IPS DF 6.9 (cell line): Measurements from ENCODE around the gene MYCN.
"Not testable (repeated sequence)": the region's sequence is repeated elsewhere in the genome, so short reads cannot be mapped to it uniquely, and the experiment has no call there.

Source experiments
- DNase-seq: peaks from one replicate; pipeline ENCODE4 v3.0.0-alpha.2; 2013; ENCODE audit warnings: low read depth, low spot score
- H3K27ac ChIP-seq: one replicate; pipeline ENCODE4 v1.5.1; 2013; ENCODE audit warnings: low read length, control low read depth
- H3K27me3 ChIP-seq: 2 replicates; pipeline ENCODE4 v1.6.1; 2013; ENCODE audit warnings: mild to moderate bottlenecking, low read length; ENCODE audit not compliant: control insufficient read depth, insufficient read depth
- H3K36me3 ChIP-seq: 2 replicates; pipeline ENCODE4 v1.6.1; 2013; ENCODE audit warnings: low read length; ENCODE audit not compliant: control insufficient read depth, insufficient read depth
- H3K4me1 ChIP-seq: 2 replicates; pipeline ENCODE4 v1.6.1; 2013; ENCODE audit warnings: low read length; ENCODE audit not compliant: control insufficient read depth, insufficient read depth
- H3K4me3 ChIP-seq: 2 replicates; pipeline ENCODE4 v1.5.1; 2013; ENCODE audit warnings: mild to moderate bottlenecking, low read length
- H3K9me3 ChIP-seq: 2 replicates; pipeline ENCODE4 v1.6.1; 2013; ENCODE audit warnings: low read length, inconsistent platforms; ENCODE audit not compliant: control insufficient read depth, insufficient read depth
- WGBS: extraction: QIAGEN DNeasy Blood & Tissue Kit; methylation state at CpG from one replicate; pipeline ENCODE4 v1.1.7; 2013; ENCODE audit warnings: mixed read lengths, missing lambda C conversion rate; ENCODE audit not compliant: insufficient read length, insufficient coverage; 5-methylcytosine and 5-hydroxymethylcytosine counted together

The MYCN gene

GRCh38 chr2:15945909-15946705, 5.8 kb downstream of the MYCN start:
- no CpG with 5 or more reads among the region's 17 CpGs for WGBS
- Histone ChIP-seq H3K4me1 (peaks cover 2% of the 10 kb centered on the region), H3K36me3 (peaks cover 13% of the 10 kb centered on the region), H3K9me3 (no peaks in the 10 kb centered on the region), H3K27me3 (no peaks in the 10 kb centered on the region), H3K4me3 (no peak overlapping the region), H3K27ac (no peak overlapping the region)
- no peak for DNase-seq

- no peak overlapping the region for H3K4me3 ChIP-seq
- no peak for DNase-seq
- H3K27ac ChIP-seq, result no peak overlapping the region
- no peaks in the 10 kb centered on the region for H3K27me3 ChIP-seq
- no CpG with 5 or more reads among the region's 3 CpGs for WGBS
- H3K9me3 ChIP-seq, result no peaks in the 10 kb centered on the region
- H3K4me1 ChIP-seq, result peaks cover 2% of the 10 kb centered on the region
- H3K36me3 ChIP-seq, result peaks cover 13% of the 10 kb centered on the region
These were observed 6.6 kb downstream of the MYCN start for GRCh38 chr2:15946983-15947382.

GRCh38 chr2:15947431-15947830, 7.1 kb downstream of the MYCN start:
- DNase-seq, result no peak
- no peak overlapping the region for H3K4me3 ChIP-seq
- H3K27ac ChIP-seq, result no peak overlapping the region
- WGBS, result no CpG with 5 or more reads among the region's 2 CpGs
- peaks cover 2% of the 10 kb centered on the region for H3K4me1 ChIP-seq
- no peaks in the 10 kb centered on the region for H3K27me3 ChIP-seq
- H3K36me3 ChIP-seq, result peaks cover 13% of the 10 kb centered on the region
- no peaks in the 10 kb centered on the region for H3K9me3 ChIP-seq

GRCh38 chr2:15948704-15948957, 8.3 kb downstream of the MYCN start:
- H3K36me3 ChIP-seq, result peaks cover 13% of the 10 kb centered on the region
- H3K9me3 ChIP-seq, result no peaks in the 10 kb centered on the region
- H3K4me3 ChIP-seq, result no peak overlapping the region
- H3K27ac ChIP-seq, result no peak overlapping the region
- peaks cover 2% of the 10 kb centered on the region for H3K4me1 ChIP-seq
- WGBS, result no CpG with 5 or more reads among the region's 3 CpGs
- no peaks in the 10 kb centered on the region for H3K27me3 ChIP-seq
- DNase-seq, result no peak

- no peak for DNase-seq
- WGBS, result no CpG with 5 or more reads among the region's 6 CpGs
- Histone ChIP-seq H3K4me1 (peaks cover 2% of the 10 kb centered on the region), H3K27me3 (no peaks in the 10 kb centered on the region), H3K4me3 (no peak overlapping the region), H3K9me3 (no peaks in the 10 kb centered on the region), H3K27ac (no peak overlapping the region), H3K36me3 (peaks cover 13% of the 10 kb centered on the region)
These were observed 8.8 kb downstream of the MYCN start for GRCh38 chr2:15949126-15949525.

DNA sequence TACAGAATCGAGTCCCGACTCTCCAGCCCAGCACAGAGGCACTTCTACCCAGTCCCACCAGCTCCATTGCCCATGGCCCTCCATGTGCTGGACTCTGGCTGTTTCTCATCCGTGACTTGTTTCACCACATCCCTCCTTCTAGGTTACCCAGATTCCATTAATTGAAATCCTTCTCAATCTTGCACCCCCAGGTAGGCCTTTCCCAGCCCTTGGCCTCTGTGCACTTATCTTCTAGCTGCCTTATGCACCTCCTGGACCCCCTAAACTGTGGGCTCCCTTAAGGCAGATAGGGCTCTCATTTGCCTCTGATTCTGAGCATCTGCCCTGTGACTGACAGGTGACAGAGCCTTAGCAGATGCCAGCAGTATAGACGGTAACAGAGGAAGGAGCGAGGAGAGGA, 9.2 kb downstream of the MYCN start:
- Histone ChIP-seq H3K9me3 (no peaks in the 10 kb centered on the region), H3K27ac (no peak overlapping the region), H3K27me3 (no peaks in the 10 kb centered on the region), H3K4me1 (peaks cover 2% of the 10 kb centered on the region), H3K4me3 (no peak overlapping the region), H3K36me3 (peaks cover 13% of the 10 kb centered on the region)
- no peak for DNase-seq
- 100% methylated on average over 1 of the region's 5 CpGs for WGBS

DNA sequence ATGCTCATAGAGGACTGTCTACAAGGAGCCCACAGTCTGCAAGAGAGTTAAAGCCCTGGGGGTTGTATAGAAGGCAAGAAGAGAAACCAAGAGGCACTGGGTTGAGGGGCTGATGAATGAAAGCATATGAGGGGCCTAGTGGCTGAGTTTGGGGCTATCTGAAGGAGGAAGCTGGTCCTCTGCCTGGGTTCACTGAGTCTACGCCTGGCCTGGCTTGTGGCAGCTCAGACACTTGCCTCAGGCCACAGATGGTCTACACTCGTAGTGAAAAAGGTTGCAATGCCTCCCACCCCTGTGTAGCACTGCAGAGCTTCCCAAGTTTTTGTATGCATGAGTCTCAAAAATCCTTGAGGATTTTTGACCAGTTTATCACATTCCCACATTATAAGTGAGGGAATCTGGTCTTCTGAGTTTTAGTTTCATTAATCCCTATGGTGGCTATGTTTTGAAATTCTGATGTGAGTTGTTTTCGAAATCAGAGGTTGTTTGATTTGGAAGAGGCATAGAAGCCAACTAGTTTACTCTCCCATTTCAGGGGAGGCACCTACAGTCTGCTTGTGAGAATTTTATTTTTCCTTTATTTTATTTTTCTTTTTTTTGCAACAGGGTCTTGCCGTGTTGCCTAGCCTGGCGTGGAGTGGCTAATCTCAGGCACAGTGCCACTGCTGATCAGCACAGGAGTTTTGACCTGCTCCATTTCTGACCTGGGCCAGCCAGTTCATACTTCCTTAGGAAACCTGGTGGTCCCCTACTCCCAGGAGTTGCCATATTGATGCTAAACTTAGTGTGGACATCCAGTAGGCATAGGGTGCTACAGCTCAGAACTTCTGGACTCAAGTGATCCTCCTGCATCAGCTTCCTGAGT, 10.0 kb downstream of the MYCN start:
- Histone ChIP-seq H3K36me3 (peaks cover 12% of the 10 kb centered on the region), H3K9me3 (no peaks in the 10 kb centered on the region), H3K27ac (no peak overlapping the region), H3K4me3 (no peak overlapping the region), H3K27me3 (no peaks in the 10 kb centered on the region), H3K4me1 (peaks cover 2% of the 10 kb centered on the region)
- no CpG with 5 or more reads among the region's 5 CpGs for WGBS
- DNase-seq, result no peak

GRCh38 chr2:15951936-15952335, 11.6 kb downstream of the MYCN start:
- H3K27me3 ChIP-seq, H3K4me3 ChIP-seq, H3K27ac ChIP-seq, H3K9me3 ChIP-seq, DNase-seq, H3K36me3 ChIP-seq, H3K4me1 ChIP-seq: not testable (repeated sequence)
- WGBS, result no CpG with 5 or more reads among the region's 11 CpGs

DNA sequence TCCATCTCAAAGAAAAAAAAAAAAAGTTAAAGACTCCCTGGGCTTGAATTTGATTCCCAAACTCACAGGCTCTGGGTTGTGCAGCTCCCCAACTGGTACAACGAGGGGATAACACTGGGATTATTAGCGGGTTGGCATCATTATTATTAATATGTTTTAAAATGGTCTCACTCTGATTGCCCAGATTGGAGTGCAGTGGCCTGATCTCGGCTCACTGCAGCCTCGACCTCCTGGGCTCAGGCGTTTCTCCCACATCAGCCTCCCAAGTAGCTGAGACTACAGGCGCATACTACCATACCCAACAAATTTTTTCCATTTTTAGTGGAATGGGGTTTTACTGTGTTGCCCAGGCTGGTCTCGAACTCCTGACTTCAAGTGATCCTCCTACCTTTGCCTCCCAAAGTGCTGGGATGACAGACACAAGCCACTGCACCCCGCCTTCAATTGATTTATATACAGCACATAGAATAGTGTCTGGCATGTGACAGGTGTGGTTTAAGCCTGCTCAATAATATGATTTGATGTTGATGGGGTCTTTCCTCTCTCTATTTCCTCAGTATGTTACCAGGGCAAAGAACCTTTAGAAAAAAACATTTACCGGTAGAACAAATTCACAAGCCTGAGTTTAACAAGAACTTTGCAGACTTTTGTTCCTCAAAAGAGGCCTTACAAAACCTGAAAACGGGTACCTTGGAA, 12.2 kb downstream of the MYCN start:
- Histone ChIP-seq H3K27me3 (no peaks in the 10 kb centered on the region), H3K27ac (no peak overlapping the region), H3K9me3 (no peaks in the 10 kb centered on the region), H3K36me3 (no peaks in the 10 kb centered on the region), H3K4me1 (peaks cover 4% of the 10 kb centered on the region; the same call in 1 of the 2 replicates), H3K4me3 (no peak overlapping the region)
- no peak for DNase-seq
- no CpG with 5 or more reads among the region's 10 CpGs for WGBS

GRCh38 chr2:15953147-15953630, 12.8 kb downstream of the MYCN start:
- H3K27me3 ChIP-seq, result no peaks in the 10 kb centered on the region
- H3K36me3 ChIP-seq, result no peaks in the 10 kb centered on the region
- H3K4me1 ChIP-seq, result peaks cover 4% of the 10 kb centered on the region; the same call in 1 of the 2 replicates
- no peak overlapping the region for H3K4me3 ChIP-seq
- no peak for DNase-seq
- no peaks in the 10 kb centered on the region for H3K9me3 ChIP-seq
- no peak overlapping the region for H3K27ac ChIP-seq
- no CpG with 5 or more reads among the region's 6 CpGs for WGBS
